HG03354 (cell line): ENCODE results near the gene CASP8AP2.
"Not testable (repeated sequence)": the region's sequence is repeated elsewhere in the genome, so short reads cannot be mapped to it uniquely, and the experiment has no call there.

Source experiments
- ATAC-seq: cut with Tn5 transposase; IDR thresholded peaks from one replicate; pipeline ENCODE4 v1.9.1; 2021; ENCODE audit warnings: mild to moderate bottlenecking; ENCODE audit not compliant: unreplicated experiment, poor library complexity, severe bottlenecking

Gene CASP8AP2

GRCh38 chr6:89818977-89819335 is 10.7 kb upstream of the CASP8AP2 start:
- ATAC-seq: peak; percentile 32

- ATAC-seq: peak; percentile 95
Observed at GRCh38 chr6:89819336-89820130, 10.1 kb upstream of the CASP8AP2 start, which contains the start of gene MDN1. Gene MDN1, minus strand, starts transcription at chr6:89819794. Its CDS starts 187 bp downstream, at chr6:89819607.

GRCh38 chr6:89826029-89826528 is 3.6 kb upstream of the CASP8AP2 start:
- ATAC-seq: no peak

- not testable (repeated sequence) for ATAC-seq
Observed at GRCh38 chr6:89828475-89828987, 1.1 kb upstream of the CASP8AP2 start.

GRCh38 chr6:89828988-89829471 is 650 bp upstream of the CASP8AP2 start:
- ATAC-seq: peak; percentile 37

- ATAC-seq: no peak
Observed at GRCh38 chr6:89830170-89830809, 610 bp downstream of the CASP8AP2 start.

GRCh38 chr6:89834884-89835792 is 5.5 kb downstream of the CASP8AP2 start:
- peak; percentile 97 for ATAC-seq

GRCh38 chr6:89836639-89837222 is 7.1 kb downstream of the CASP8AP2 start:
- ATAC-seq: no peak

- no peak for ATAC-seq
Observed at GRCh38 chr6:89840538-89840937, 10.9 kb downstream of the CASP8AP2 start.

GRCh38 chr6:89842228-89842627 is 12.5 kb downstream of the CASP8AP2 start:
- no peak for ATAC-seq

GRCh38 chr6:89843070-89843469 is 13.4 kb downstream of the CASP8AP2 start:
- ATAC-seq: no peak

GRCh38 chr6:89847513-89847912 is 17.8 kb downstream of the CASP8AP2 start:
- ATAC-seq: not testable (repeated sequence)

- no peak for ATAC-seq
Observed at GRCh38 chr6:89853068-89853467, 23.4 kb downstream of the CASP8AP2 start.

- ATAC-seq: no peak
Observed at GRCh38 chr6:89858041-89858440, 28.4 kb downstream of the CASP8AP2 start.

GRCh38 chr6:89859744-89860143 is 30.1 kb downstream of the CASP8AP2 start:
- peak; percentile 56 for ATAC-seq

GRCh38 chr6:89862273-89862672 is 32.6 kb downstream of the CASP8AP2 start:
- ATAC-seq: peak; percentile 55

GRCh38 chr6:89862698-89863097 is 33.0 kb downstream of the CASP8AP2 start:
- ATAC-seq: no peak

- no peak for ATAC-seq
Observed at GRCh38 chr6:89866024-89866678, 36.5 kb downstream of the CASP8AP2 start.

GRCh38 chr6:89873721-89874120 is 44.0 kb downstream of the CASP8AP2 start:
- ATAC-seq: no peak
